Endothelial cell of umbilical vein (primary cell): Measurements from ENCODE around the gene VTI1A. TPM values are rescaled to one million over a fixed set of nuclear protein-coding genes. Genes with fewer than 3 reads are reported as not detected.
A peak's percentile ranks its signal among the peaks of the same experiment; 100 is the strongest.

Experiments used
- BruUV-seq: library from RNA; stranded (reverse); fragments of 400-500 nt; replicated peaks from 2 replicates; lab custom pipeline; 2021; lab: Mats Ljungman, UMichigan
- CTCF ChIA-PET: fragments of 300-600, 350-600 bp; sonication (Branson Sonifier 250); formaldehyde crosslinking; loops from one replicate; lab custom pipeline; 2021; ENCODE audit warnings: antibody characterized with exemption, inconsistent platforms; lab: Charles Lee
- POLR2A ChIA-PET: fragments of 300-600, 350-600 bp; sonication (Branson Sonifier 250); formaldehyde crosslinking; loops from one replicate; lab custom pipeline; 2021; ENCODE audit warnings: antibody characterized with exemption, inconsistent platforms; lab: Charles Lee
- DNase-seq: peaks from one replicate; pipeline ENCODE4 v3.0.0-alpha.2; 2011; ENCODE audit warnings: low read depth, low spot score
- FAIRE-seq: peaks from 2 replicates; lab custom pipeline; 2011; peaks lifted over from hg19 to GRCh38; lab: Jason Lieb, UNC
- H2AFZ ChIP-seq: 2 replicates; pipeline ENCODE4 v1.6.0; 2012; ENCODE audit warnings: low read depth, low read length, control low read depth, inconsistent platforms
- H3K27ac ChIP-seq: 2 replicates; pipeline ENCODE4 v1.5.1; 2011; ENCODE audit warnings: low read depth, mild to moderate bottlenecking, control low read depth, low read length, moderate library complexity; ENCODE audit not compliant: insufficient read depth
- H3K27me3 ChIP-seq, 2 experiments: 2 replicates each; pipeline versions ENCODE4 v1.6.0 to v1.6.1; 2011; ENCODE audit warnings: low read length in 2 of 2, mixed read lengths in 1 of 2; ENCODE audit not compliant: control insufficient read depth in 2 of 2, insufficient read depth in 2 of 2
- H3K36me3 ChIP-seq, 2 experiments: 2 replicates in 1 of 2; 3 replicates in 1 of 2; pipeline ENCODE4 v1.5.1; 2011; ENCODE audit warnings: low read length in 2 of 2, mild to moderate bottlenecking in 1 of 2, moderate library complexity in 1 of 2; ENCODE audit not compliant: control insufficient read depth in 2 of 2, insufficient read depth in 2 of 2; ENCODE audit errors: extremely low read depth in 1 of 2
- H3K4me1 ChIP-seq: 3 replicates; pipeline ENCODE4 v1.5.1; 2011; ENCODE audit warnings: mild to moderate bottlenecking, low read length; ENCODE audit not compliant: control insufficient read depth, insufficient read depth; ENCODE audit errors: extremely low read depth
- H3K4me2 ChIP-seq: 2 replicates; pipeline ENCODE4 v1.6.1; 2011; ENCODE audit warnings: low read length, control low read depth, mixed read lengths; ENCODE audit not compliant: insufficient read depth
- H3K4me3 ChIP-seq, 3 experiments: fragments of 200-600 bp in 1 of 3; sonication (generic), shearing (Covaris generic) in 1 of 3; replicated peaks in 1 of 3; 2 replicates each; pipeline ENCODE4 v1.5.1; 2011 to 2016; ENCODE audit warnings: control low read depth in 3 of 3, low read length in 3 of 3, mild to moderate bottlenecking in 2 of 3, inconsistent platforms in 1 of 3, low read depth in 1 of 3, moderate library complexity in 1 of 3; ENCODE audit not compliant: insufficient read depth in 1 of 3
- H3K79me2 ChIP-seq: 2 replicates; pipeline ENCODE4 v1.6.0; 2012; ENCODE audit warnings: low read length, inconsistent platforms; ENCODE audit not compliant: control insufficient read depth, insufficient read depth
- H3K9ac ChIP-seq: replicated peaks from 2 replicates; pipeline ENCODE3; 2011; ENCODE audit warnings: low read length, control low read depth; ENCODE audit not compliant: insufficient read depth; ENCODE audit errors: extremely low read depth
- H3K9me1 ChIP-seq: replicated peaks from 3 replicates; pipeline ENCODE4 v1.6.0; 2011; ENCODE audit warnings: mild to moderate bottlenecking, low read length; ENCODE audit not compliant: control insufficient read depth, insufficient read depth; ENCODE audit errors: extremely low read depth
- H3K9me3 ChIP-seq: replicated peaks from 2 replicates; pipeline ENCODE4 v1.5.1; 2012; ENCODE audit warnings: low read length, inconsistent platforms; ENCODE audit not compliant: control insufficient read depth, insufficient read depth
- H4K20me1 ChIP-seq: replicated peaks from 2 replicates; pipeline ENCODE3; 2011; ENCODE audit warnings: mild to moderate bottlenecking, low read length; ENCODE audit not compliant: control insufficient read depth, insufficient read depth; ENCODE audit errors: extremely low read depth
- EZH2 ChIP-seq: IDR thresholded peaks from 2 replicates; pipeline ENCODE4 v1.6.1; 2012; ENCODE audit warnings: borderline replicate concordance, low read depth, mild to moderate bottlenecking, moderate library complexity, low read length, inconsistent platforms; ENCODE audit not compliant: severe bottlenecking
- FOS ChIP-seq: IDR thresholded peaks from 2 replicates; pipeline ENCODE4 v1.6.1; 2011; ENCODE audit warnings: mild to moderate bottlenecking, low read length, moderate library complexity, borderline replicate concordance; ENCODE audit not compliant: insufficient read depth
- GATA2 ChIP-seq: IDR thresholded peaks from 2 replicates; pipeline ENCODE4 v1.7.0; 2011; ENCODE audit warnings: low read depth, mild to moderate bottlenecking, moderate library complexity, mixed read lengths, low read length; ENCODE audit not compliant: insufficient read length, insufficient read depth
- JUN ChIP-seq: IDR thresholded peaks from 2 replicates; pipeline ENCODE4 v1.6.1; 2011; ENCODE audit warnings: borderline replicate concordance, low read depth; ENCODE audit not compliant: insufficient read length, insufficient read depth
- MYC ChIP-seq: IDR thresholded peaks from one replicate; pipeline ENCODE4 v1.6.1; 2011; ENCODE audit warnings: mild to moderate bottlenecking, low read depth, low read length
- POLR2A ChIP-seq: IDR thresholded peaks from 2 replicates; pipeline ENCODE4 v1.6.1; 2012; ENCODE audit warnings: low read depth, mild to moderate bottlenecking, control low read depth, low read length
- POLR2AphosphoS5 ChIP-seq: IDR thresholded peaks from 2 replicates; pipeline ENCODE4 v1.6.1; 2012; ENCODE audit warnings: low read depth, mild to moderate bottlenecking, control low read depth, low read length, moderate library complexity; ENCODE audit not compliant: insufficient read depth
- dilution Hi-C: fragments of 300-500 bp; cut with MboI; formaldehyde crosslinking; loops from one replicate; pipeline ENCODE4 v1.15.0; 2019; ENCODE audit warnings: low sequenced_read_pairs; ENCODE audit not compliant: extremely low pct_ligation_motif_present
- intact Hi-C: fragments of 100-400 bp; cut with micrococcal nuclease; formaldehyde crosslinking; loops from one replicate; pipeline ENCODE4 v1.10.0; 2022
- polyA plus RNA-seq, 4 experiments: library from polyadenylated mRNA; depleted of rRNA in 3 of 4; stranded (reverse) in 3 of 4; unstranded in 1 of 4; fragments of >200 nt; gene quantifications; 2 replicates each; pipeline versions ENCODE4 v1.2.1 to v1.2.3, GENCODE V29; 2011 to 2012; ENCODE audit warnings: missing spikeins in 1 of 4
- total RNA-seq: library from RNA; stranded (reverse); gene quantifications from 2 replicates; pipeline ENCODE4 v1.2.3, GENCODE V29; 2021
- TF ChIP-seq, protein P1 (sequence below): IDR thresholded peaks from 2 replicates; pipeline ENCODE4 v1.6.1; 2011; ENCODE audit not compliant: insufficient read depth, insufficient read length
- TF ChIP-seq, protein P2 (sequence below), 2 donors: IDR thresholded peaks; 1 replicate in 1 of 2; 2 replicates in 1 of 2; pipeline ENCODE4 v1.5.1; 2011; ENCODE audit warnings: low read length in 2 of 2, mild to moderate bottlenecking in 2 of 2, moderate library complexity in 2 of 2, control low read depth in 1 of 2, inconsistent platforms in 1 of 2, low read depth in 1 of 2; ENCODE audit not compliant: insufficient read depth in 1 of 2; ENCODE audit errors: extremely low read depth in 1 of 2

The VTI1A gene
- total and polyA plus RNA-seq, 2 donors (not counting 3 experiments of a cell fraction or from before 2014, with no cell fraction given): 10.8 to 35.6 TPM

DNA sequence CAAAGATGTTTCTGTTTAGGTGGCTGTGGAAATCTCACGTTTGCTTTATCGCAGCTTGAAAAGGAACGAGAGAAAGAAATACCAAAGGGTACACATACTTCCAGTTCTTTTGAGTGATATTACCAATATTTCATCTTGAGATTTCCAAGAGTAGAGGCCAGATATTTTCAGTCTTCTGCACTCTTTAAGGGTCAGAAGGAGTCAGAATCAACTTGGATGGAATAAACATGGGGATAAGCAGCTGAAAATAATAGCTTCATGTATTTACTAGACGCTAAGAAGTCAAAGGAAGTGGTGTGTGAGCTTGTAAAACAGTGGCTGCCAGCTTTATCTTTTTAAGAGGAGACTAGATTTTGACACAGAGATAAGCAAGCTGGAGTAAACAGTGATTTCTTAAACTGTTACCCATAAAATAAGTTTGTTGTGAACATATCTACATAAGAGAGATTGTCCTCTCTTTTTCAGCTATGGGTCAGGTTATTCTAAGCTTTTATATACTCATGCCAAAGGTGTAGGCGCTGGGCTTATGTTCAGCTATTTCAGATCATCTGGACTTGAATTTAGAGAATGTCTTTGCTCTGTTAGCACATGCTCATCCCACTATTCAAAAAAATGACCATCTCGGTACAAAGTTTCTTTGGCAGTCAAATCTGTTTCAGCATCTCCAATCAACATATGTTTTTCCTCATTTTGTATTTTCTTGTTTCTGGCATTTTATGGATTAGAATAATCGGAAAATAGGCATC is 332.2 kb downstream of the VTI1A start:
- Histone ChIP-seq H2AFZ (no peak overlapping the region), H4K20me1 (no peaks in the 10 kb centered on the region), H3K9me1 (no peaks in the 10 kb centered on the region), H3K9me3 (no peaks in the 10 kb centered on the region), H3K27me3 (no peaks in the 10 kb centered on the region), H3K79me2 (no peaks in the 10 kb centered on the region), H3K4me1 (peaks cover 17% of the 10 kb centered on the region), H3K9ac (no peak overlapping the region), H3K36me3 (no peaks in the 10 kb centered on the region), H3K4me2 (peak overlapping the region; percentile 63), H3K4me3 (no peak overlapping the region), H3K27ac (no peak overlapping the region)
- TF ChIP-seq, protein P1, sequence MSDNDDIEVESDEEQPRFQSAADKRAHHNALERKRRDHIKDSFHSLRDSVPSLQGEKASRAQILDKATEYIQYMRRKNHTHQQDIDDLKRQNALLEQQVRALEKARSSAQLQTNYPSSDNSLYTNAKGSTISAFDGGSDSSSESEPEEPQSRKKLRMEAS: no peak
- TF ChIP-seq, protein P2, sequence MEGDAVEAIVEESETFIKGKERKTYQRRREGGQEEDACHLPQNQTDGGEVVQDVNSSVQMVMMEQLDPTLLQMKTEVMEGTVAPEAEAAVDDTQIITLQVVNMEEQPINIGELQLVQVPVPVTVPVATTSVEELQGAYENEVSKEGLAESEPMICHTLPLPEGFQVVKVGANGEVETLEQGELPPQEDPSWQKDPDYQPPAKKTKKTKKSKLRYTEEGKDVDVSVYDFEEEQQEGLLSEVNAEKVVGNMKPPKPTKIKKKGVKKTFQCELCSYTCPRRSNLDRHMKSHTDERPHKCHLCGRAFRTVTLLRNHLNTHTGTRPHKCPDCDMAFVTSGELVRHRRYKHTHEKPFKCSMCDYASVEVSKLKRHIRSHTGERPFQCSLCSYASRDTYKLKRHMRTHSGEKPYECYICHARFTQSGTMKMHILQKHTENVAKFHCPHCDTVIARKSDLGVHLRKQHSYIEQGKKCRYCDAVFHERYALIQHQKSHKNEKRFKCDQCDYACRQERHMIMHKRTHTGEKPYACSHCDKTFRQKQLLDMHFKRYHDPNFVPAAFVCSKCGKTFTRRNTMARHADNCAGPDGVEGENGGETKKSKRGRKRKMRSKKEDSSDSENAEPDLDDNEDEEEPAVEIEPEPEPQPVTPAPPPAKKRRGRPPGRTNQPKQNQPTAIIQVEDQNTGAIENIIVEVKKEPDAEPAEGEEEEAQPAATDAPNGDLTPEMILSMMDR (IDR thresholded peaks at IDR 0.05; ENCODE audit: extremely low read depth in 1 of 2, insufficient read depth in 1 of 2, low read depth in 1 of 2, low read length in 2 of 2): no peak
- no peak for TF ChIP-seq POLR2A
- no peak for TF ChIP-seq MYC
- no peak for TF ChIP-seq FOS
- no peak for TF ChIP-seq POLR2AphosphoS5
- TF ChIP-seq JUN: no peak
- TF ChIP-seq EZH2: no peak
- no peak for TF ChIP-seq GATA2
- ChIA-PET CTCF (interaction anchor here (0.6 to 1.6 kb wide), 10 partner anchors 10 to 347 kb away, joined by 3 to 5 read pairs (median 3); no protein-coding TSS in a partner anchor), POLR2A (no interaction called here)
- DNase-seq (no peak), FAIRE-seq (no peak)
- intact Hi-C loops (no loop called here), dilution Hi-C loops (no loop called here)
- no TSS peak for BruUV-seq
